HTERT RPE-1 (cell line): ENCODE results near the gene FNDC3B.

Experiments used
- in situ Hi-C: fragments of 300-500 bp; cut with MboI; formaldehyde crosslinking; loops from 4 replicates; pipeline ENCODE4 v1.14.3; 2020; ENCODE audit warnings: low sequenced_read_pairs

The FNDC3B gene

DNA sequence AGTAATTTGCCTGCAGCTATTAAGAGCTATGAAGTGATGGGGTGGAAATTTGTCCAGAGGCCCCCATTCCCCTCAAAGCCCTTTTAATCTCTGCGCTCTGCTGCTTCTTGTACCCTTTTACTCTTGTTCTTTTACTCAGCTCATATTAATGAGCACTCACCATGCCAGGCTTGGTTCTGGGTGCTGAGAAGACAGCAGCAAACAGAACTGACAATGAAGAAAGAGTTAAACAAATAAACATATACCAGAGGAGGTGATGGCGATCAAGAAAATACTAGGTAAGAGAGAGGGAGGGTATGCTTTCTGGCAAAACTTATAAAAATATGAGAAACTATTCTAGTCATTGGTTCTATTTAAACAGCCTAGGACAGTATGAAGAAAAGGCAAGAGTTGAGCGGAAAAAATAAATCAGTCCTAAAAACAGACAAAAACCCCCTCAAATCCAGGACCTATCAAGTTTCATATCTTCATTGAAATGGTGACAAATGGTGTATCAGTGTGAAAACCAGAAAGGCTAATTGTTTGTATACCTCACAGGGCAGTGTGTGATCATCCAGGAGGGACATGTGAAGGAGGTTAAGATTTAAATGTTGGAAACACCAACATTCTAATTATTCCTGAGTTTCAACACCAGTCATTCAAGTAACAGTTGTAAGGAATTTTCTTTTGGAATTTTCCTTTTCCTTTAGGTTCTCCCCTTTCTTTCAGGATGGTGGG lies 144.9 kb downstream of the FNDC3B start:
- in situ Hi-C loops, result no loop called here

DNA sequence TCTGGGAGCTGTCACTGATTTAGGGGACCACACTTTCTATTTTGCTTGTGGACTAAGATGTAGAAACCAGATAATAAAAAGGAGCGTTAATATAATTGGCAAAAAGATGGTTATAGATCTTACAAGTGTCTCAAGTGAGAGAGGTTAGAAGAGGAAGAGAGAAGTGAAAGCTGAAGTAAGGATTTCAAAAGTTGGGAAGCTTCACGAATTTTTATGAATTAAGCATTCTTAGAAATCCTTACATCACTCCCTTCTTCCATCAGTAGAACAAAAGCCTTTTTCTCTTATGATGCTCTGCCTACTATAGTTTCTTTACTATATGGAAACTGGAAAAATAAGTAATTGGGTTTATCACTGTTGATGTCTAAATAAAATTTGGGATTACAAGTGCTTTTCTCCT lies 146.5 kb downstream of the FNDC3B start:
- in situ Hi-C loops, result no loop called here

DNA sequence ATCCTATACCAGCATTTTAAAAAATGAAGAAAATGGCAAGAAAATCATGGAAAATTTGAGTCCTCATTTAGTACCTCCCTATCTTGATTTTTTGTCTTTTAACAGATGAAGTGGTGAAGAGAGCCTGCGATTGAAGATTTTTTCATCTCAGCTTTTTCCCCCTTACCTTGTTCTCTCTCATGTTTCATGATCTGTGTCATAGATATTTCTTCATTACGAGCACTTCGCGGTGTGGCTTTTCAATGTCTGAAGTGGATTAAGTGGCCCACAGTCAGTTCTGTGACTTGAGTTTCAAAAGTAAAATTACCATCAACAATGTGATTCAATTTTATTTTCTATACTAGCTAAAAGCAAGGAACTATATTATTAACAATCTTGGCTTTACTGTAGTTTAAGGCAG lies 147.2 kb downstream of the FNDC3B start:
- in situ Hi-C loops, result no loop called here

DNA sequence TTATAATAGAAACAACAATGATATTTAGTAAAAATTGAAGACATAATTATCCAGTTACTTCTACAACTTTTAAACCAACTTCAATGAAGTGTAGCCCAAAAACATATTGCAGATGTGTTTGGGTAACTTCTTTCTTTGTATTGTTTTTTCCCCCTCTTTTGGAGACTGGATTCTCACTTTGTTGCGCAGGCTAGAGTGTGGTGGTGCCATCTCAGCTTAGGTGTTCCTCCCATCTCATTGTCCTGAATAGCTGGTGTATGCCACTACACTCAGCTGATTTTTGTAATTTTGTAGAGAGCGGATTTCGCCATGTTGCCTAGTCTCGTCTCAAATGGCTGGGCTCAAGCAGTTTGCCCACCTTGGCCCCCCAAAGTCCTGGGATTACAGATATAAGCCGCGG lies 148.1 kb downstream of the FNDC3B start:
- in situ Hi-C loops, result no loop called here

DNA sequence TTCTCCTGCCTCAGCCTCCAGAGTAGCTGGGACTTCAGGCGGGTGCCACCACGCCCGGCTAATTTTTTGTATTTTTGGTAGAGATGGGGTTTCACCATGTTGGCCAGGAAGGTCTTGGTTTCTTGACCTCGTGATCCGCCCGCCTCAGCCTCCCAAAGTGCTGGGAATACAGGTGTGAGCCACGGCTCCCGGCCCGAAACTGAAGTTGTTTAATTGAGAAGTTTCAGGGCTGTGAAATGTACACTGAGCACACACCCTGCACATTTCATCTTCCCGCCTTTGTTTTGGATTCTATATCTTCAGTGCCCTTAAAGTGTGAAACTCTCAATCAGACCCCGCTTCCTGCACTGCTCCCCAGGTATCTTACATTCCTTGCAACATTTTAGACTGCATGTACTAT lies 149.1 kb downstream of the FNDC3B start:
- in situ Hi-C loops, result no loop called here

DNA sequence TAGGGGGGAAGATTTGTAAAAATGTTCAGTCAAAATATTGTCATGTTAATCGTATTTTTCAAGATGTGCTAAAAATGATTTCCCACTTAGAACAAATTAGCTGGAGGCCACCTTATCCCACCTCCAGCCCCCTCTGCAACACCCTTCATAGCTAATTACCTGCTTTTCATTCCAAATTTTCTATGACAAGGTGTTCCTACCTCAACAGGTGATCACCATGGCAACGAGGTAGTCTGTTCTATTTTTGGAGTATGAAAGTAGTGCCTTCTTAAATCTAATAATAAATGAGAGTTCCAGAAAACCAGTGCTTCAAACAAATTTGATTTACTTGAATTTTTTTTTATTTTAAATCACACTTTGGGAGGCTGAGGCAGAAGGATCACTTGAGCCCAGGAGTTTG lies 149.8 kb downstream of the FNDC3B start:
- in situ Hi-C loops, result no loop called here

DNA sequence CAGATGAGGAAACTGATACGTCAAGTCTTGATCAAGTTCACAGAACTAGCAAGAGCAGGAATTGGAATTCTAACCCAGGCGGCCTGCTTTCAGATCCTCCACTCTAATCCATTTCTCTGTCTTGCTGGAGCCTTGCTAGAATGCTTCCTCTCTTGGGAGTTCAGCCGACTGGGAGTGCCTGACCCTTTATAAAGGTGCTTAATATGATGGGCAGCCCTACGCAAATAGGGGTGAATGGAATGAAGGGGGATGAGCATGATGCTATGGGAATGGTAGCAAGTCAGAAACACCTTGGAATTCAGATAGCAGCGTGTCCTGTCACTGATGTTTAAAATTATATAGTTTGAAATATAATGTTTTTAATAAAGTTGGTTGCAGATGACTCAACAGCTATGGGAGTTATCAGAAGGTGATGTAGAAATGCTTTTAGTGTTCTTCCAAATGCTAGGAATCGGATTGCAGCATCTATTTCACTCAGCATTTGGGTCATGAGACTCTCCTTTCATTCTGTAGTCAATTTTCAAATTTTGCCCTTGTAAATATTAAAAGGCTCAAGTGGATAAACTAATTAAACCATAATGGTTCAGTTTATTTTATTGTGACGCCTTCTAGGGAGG lies 150.7 kb downstream of the FNDC3B start:
- in situ Hi-C loops, result no loop called here

DNA sequence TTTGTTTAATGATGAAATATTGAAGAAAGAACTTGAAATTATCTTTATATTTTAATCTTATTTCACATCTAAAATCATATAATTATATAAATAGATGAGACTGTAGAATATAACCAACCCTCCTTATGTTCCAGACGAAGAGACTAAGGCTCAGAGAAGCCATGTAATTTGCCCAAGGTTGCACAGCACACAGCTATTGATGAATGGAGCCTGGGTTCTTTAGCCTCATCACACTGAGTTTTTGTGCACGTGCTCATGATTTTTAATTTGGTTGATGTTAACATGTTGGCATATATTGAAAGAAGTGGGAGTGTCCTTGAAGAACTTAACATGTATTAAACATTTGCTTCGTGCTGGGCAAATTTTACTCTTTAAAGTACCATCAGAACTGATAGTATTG lies 151.6 kb downstream of the FNDC3B start:
- in situ Hi-C loops, result no loop called here

DNA sequence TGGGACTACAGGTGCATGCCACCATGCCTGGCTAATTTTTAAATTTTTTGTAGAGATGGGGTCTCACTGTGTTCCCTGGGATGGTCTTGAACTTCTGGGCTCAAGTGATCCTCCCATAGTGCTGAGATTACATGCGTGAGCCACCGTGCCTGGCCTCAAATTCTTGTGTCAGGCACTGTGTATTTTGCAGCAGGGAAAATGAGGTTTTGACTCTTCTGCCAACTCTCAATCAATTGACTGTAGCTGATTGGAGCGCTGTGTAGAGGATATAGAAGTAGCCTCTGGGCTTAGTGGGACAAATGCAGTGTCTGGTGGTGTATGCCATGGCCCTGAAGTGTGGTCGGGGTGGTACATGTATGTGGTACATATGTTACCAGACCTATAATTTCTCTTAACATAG lies 152.3 kb downstream of the FNDC3B start:
- in situ Hi-C loops, result no loop called here

DNA sequence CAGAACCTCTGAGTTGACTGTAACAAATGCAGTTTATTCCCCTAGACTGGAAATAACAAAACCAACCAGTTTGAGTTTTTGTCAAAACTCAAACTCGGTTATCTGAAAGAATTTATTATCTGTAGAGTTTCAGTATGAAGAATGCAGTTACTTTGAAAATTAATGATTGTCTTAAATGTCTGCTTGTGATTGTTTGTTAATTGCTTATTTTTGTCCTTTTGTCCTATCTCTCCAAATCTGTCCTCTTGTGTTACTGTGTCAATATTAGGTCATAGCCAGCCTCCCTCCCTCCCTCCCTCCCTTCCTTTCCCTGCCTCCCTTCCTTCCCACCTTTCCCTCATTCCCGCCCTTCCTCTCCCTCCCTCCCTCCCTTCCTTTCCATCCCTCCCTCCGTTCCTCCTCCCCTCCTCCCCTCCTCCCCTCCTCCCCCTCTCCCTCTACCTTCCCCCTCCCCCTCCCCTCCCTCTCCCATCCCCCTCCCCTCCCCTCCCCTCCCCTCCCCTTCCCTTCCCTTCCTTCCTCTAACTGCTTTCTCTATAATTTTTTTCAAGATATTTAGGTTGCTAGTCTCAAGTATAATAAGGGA lies 153.5 kb downstream of the FNDC3B start:
- in situ Hi-C loops, result no loop called here

DNA sequence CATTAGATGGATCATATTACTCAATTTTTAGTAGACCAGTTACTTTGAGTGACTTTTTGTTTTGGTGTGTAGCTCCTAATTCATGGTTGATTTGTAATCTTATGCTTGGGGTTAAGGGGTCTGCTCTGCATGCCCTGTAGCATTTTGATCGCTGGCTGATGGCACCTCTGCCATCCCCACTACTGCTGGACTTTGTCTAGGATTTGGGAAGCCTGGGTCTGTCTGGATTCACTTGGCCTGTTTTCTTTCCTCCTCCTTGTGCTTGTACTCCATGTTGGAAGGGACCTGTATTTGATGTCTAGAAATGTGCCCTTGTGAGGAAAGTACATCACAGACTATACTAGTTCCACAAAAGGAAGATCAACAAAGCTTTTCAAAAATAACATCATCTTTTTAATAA lies 154.1 kb downstream of the FNDC3B start:
- in situ Hi-C loops, result no loop called here

DNA sequence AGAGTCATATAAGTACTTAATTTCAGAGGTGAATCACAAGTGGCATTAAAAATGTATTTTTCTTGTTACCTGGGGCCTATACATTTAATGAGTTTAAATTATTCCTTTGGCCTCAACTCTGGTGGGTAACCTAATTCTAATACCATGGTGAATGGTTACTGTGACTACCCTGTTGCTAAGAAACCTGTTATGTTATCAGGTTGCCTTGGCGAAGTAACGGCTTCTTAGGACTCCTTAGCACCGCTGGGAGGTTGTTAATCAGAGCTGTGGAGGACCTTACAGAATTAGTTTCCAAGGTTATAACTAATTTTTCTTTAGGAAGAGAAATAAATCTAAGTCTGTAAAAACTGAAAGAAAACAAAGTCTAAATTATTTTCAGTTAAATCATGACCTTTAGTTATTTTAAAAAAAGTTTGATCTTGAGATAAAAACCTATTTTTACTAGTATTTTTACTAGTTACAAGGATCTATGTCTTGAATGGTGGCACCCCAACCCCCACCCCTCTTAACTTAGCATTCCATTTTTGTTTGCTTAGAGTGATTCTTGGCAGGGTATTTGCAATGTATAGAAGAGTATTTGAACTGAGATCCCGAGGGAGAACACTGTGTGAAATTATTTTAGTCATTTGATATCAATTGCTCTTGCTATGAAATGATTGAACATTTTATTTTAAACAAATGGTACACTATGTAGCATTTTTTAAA lies 155.5 kb downstream of the FNDC3B start:
- in situ Hi-C loops, result no loop called here

DNA sequence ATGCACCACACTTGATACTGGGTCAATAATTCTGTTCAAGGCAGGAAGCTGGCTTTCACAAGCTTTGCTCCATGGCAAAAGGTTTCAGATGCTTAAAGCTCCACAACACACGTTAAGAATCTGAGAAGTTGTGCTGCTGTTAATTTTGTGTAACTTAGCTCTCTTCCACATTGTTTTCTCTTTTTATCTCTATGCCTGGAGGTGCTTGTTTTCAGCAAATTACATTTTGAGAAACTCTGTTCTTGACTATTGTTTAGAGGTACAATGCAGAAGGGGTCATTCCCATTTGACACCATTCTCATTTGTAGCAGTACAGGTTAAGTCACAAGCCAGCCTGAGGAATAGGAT lies 156.0 kb downstream of the FNDC3B start:
- in situ Hi-C loops, result no loop called here

DNA sequence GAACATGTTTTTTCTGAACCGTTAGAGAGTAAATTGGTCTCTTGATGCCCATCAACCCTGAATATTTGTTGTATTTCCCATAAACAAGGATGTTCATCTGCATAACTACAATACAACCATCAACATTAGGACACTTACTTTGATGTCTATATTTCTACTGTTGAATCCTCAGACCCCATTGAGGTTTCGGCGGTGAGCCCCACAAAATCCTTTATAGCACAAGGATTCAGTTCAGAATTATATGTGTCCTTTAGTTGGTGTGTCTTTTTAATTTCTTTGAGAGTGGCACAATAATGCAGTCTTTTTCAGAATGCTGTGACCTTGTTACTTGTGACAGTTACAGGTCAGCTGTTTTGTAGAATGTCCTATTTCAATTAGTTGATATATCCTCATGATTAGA lies 158.0 kb downstream of the FNDC3B start:
- in situ Hi-C loops, result no loop called here

DNA sequence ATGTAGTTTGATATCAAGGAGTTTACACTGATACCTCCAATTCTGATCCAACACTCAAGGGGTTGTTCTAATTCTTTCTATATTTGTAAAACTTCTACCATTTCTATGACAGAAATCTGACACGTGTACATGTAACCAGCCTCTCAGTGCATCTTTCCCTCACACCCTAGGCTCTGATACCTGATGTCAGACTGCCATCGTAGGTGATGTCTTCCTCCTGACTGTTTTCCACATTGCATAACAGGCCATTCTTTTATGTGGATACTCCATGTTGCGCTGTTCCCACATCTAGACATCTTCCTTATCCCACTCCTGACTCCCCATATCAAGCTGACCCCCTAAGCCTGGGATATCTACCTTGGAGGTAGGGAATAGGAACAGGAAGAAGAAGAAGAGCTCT lies 159.1 kb downstream of the FNDC3B start:
- in situ Hi-C loops, result no loop called here

DNA sequence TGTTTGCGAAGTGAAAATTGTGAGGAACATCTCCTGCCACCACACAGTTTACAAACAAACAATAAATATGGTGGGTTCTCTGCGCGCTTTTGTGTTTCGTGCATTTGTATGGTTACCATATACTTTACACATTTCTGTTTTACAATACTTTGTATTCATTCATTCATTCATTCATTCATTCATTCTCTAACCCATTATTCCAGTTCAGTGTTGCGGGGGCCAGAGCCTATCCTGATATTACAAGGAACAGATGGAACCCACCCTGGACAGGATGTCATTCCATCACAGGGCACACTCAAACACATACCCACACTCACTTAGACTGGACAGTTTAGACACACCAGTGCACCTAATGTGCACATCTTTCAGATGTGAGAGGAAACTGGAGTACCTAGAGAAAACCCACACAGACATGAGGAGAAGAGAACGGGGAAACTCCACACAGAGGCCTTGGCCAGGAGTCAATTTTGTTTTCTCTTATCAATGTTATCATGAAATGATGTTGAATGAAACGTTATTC lies 160.5 kb downstream of the FNDC3B start:
- in situ Hi-C loops, result no loop called here

DNA sequence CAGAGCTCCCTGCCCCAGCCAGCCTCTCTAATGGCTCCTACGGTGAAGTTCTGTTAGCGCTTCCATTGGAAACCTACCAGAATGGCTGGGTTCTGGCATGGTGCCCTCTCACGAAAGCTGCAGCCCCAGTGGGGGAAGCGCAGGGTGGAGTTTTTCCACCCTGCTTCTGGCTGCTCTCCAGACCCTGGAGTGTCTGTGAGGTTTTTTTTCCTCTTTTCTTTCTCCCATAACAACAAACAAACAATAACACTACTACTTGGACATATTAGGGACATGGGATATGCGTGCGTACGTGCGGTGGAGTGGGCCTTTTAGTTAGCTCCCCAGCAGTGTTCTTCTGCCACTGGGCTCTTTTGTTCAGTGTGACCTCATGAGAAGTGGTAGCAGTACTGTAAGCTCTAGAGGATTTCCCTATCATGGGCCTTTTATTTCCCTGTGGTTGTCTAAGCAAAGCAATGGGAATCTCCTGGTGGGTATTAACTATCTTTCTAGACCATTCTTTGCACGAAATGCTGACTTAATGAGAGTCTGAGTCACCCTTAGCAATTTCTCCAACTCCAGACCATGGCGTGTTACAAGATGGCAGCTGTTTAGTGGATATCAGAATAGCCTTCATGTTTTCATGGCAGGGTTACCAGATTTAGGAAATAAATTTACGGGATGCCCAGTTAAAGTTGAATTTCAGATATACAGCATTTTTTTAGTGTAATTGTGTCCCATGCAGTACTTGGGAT lies 161.9 kb downstream of the FNDC3B start:
- in situ Hi-C loops, result no loop called here

DNA sequence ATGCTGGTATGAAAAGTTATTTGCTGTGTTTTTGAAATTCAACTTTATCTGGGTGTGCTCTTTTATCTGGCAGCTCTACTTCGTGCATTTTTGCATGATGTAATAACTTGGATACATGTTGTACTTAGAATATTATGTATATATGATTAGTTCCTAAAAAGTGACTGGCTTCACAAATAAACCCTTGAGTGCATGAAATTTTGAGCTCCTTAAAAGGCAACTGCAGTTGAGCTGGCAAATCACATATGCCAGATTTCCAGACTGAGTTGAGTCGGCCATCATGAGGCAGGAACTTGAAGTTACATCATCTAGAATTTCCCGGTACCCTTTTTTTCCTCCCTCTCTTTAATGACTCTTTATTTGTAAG lies 162.5 kb downstream of the FNDC3B start:
- in situ Hi-C loops, result no loop called here

DNA sequence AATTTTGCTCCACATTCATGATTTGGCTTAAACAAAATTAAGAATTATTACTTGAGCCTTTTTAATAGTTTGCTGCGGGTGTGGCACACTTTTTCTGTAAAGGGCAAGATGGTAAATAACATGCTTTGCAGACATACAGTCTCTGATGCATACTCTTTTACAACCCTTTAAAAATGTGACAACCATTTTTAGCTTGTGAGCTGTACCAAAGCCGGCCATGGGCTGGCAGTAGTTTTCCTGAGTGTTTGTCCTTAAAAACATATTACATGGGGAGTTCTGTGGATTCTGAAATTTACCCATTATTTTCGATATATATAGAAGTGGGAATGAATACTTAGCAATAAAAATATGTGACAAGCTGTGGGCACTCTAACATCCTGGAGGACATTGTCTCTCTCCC lies 163.4 kb downstream of the FNDC3B start:
- in situ Hi-C loops, result no loop called here

DNA sequence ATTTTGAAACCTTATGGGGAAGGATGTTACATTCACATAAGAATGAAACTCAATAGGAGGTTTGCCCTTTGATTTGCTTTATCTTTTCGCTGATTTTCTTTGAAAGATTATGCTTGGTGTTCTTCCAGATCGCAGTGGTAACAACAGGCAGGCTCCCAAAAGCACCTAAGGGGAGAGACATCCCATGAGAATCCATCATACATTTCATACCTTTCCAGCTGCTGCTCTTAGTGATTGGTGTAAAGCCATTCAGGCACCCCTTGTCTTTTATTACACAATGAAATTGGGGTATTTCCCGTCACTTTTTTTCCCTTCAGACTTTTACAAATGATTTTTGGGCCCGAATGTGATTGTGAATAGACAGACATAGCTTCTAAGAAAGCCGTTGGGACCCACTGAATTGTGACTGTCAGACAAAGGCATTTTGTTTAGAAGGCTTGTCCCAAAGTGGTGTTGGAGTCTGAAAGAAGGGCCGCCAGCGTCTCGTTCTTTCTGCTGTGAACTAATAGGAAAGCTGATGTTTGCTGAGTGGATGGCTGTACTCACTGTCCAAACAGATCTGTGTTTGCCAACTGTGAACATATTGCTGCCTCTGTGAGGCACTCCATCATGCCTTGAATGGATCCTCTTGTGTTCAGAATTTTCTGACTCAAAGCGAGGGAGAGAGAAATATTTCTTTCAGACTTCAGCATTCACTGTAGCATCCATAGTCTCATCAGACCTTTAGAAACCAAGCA lies 164.3 kb downstream of the FNDC3B start:
- in situ Hi-C loops, result no loop called here

DNA sequence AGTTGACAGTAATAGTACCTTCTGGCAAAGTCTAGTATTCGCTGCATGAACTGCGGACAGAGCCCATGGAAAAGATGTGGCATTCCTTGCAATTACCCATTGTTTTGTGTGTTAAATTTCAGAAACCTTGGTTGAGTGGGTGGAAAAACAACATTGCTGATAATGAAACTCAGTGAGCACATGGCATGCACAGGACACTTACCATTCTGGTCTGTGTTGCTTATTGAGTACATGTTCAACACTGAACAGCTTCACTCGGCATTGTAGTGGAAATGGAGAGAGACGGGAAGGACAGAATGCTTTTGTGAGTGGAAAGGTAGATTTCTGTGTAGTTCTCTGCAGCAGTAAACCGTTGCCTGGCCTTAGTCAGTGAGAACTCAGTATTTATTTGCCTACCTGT lies 165.3 kb downstream of the FNDC3B start:
- in situ Hi-C loops, result no loop called here
